ENCODE results near the gene ATP1A1.

The ATP1A1 gene

GRCh38 chr1:116392717-116393404 is 19.8 kb downstream of the ATP1A1 start:
- no peak for DNase-seq

GRCh38 chr1:116393792-116394191 is 20.7 kb downstream of the ATP1A1 start:
- no peak for DNase-seq

GRCh38 chr1:116394270-116394669 is 21.2 kb downstream of the ATP1A1 start:
- no peak for DNase-seq

GRCh38 chr1:116396769-116397168 is 23.7 kb downstream of the ATP1A1 start:
- no peak for DNase-seq

GRCh38 chr1:116397728-116398127 is 24.7 kb downstream of the ATP1A1 start:
- no peak for DNase-seq

- DNase-seq: no peak
These were observed 27.7 kb downstream of the ATP1A1 start for GRCh38 chr1:116400780-116401179.

GRCh38 chr1:116401646-116402176 is 28.7 kb downstream of the ATP1A1 start:
- peak; percentile 12 for DNase-seq

- no peak for DNase-seq
These were observed 29.3 kb downstream of the ATP1A1 start for GRCh38 chr1:116402333-116402732.

GRCh38 chr1:116403496-116404136 is 30.6 kb downstream of the ATP1A1 start:
- DNase-seq: no peak

GRCh38 chr1:116404699-116405098 is 31.7 kb downstream of the ATP1A1 start:
- no peak for DNase-seq

- DNase-seq: no peak
These were observed 32.4 kb downstream of the ATP1A1 start for GRCh38 chr1:116405241-116406135.

GRCh38 chr1:116407033-116407432 is 34.0 kb downstream of the ATP1A1 start:
- DNase-seq: no peak

GRCh38 chr1:116408193-116408592 is 35.1 kb downstream of the ATP1A1 start:
- no peak for DNase-seq

- DNase-seq: no peak
These were observed 36.0 kb downstream of the ATP1A1 start for GRCh38 chr1:116408803-116409720.

- no peak for DNase-seq
These were observed 36.7 kb downstream of the ATP1A1 start for GRCh38 chr1:116409751-116410191.

- DNase-seq: peak; percentile 64
These were observed 38.9 kb downstream of the ATP1A1 start for GRCh38 chr1:116411784-116412479.

GRCh38 chr1:116412480-116412798 is 39.4 kb downstream of the ATP1A1 start:
- DNase-seq: no peak

- DNase-seq: no peak
These were observed 39.9 kb downstream of the ATP1A1 start for GRCh38 chr1:116412898-116413297.

GRCh38 chr1:116413414-116413813 is 40.4 kb downstream of the ATP1A1 start:
- no peak for DNase-seq

- DNase-seq: no peak
These were observed 41.3 kb downstream of the ATP1A1 start for GRCh38 chr1:116414364-116414763.

GRCh38 chr1:116415200-116415698 is 42.2 kb downstream of the ATP1A1 start:
- no peak for DNase-seq
